Gastrocnemius medialis (tissue), 4 donors: ENCODE data around the gene PLPPR1.

Experiments
- POLR2A ChIP-seq, 2 donors: fragments of 450-650 bp; IDR thresholded peaks; one replicate each; pipeline ENCODE4 v1.6.1; 2017; ENCODE audit warnings: antibody characterized with exemption in 2 of 2, mild to moderate bottlenecking in 2 of 2, moderate library complexity in 2 of 2
- TF ChIP-seq, protein P1 (sequence below), 5 experiments: fragments of 450-650 bp in 3 of 5; fragments of 200-600 bp in 2 of 5; sonication (generic) in 2 of 5; IDR thresholded peaks in 4 of 5; conservative IDR thresholded peaks in 1 of 5; 1 replicate in 4 of 5; 2 replicates in 1 of 5; pipeline ENCODE4 v1.5.1; 2016 to 2019; ENCODE audit warnings: antibody characterized with exemption in 5 of 5, mild to moderate bottlenecking in 3 of 5, moderate library complexity in 3 of 5

DNA sequence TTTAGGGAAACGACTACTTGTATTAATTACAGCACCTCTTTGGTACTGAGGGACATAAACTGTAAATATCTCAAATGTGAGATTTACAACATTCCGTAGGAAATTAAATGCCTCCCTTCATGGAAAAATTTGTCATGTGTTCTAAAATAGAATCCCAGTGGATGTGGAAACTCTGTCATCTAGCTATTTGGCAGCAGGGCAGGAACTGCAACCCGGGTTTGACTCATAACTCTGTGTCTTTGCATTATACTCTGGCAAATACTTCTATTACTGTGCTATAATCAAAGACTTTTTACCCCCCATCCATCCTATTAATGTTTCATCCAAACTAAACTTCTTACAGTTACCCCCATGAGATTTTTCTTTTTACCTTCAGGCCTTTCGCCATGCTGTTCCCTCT lies 6.6 kb downstream of the PLPPR1 start:
- TF ChIP-seq, protein P1, sequence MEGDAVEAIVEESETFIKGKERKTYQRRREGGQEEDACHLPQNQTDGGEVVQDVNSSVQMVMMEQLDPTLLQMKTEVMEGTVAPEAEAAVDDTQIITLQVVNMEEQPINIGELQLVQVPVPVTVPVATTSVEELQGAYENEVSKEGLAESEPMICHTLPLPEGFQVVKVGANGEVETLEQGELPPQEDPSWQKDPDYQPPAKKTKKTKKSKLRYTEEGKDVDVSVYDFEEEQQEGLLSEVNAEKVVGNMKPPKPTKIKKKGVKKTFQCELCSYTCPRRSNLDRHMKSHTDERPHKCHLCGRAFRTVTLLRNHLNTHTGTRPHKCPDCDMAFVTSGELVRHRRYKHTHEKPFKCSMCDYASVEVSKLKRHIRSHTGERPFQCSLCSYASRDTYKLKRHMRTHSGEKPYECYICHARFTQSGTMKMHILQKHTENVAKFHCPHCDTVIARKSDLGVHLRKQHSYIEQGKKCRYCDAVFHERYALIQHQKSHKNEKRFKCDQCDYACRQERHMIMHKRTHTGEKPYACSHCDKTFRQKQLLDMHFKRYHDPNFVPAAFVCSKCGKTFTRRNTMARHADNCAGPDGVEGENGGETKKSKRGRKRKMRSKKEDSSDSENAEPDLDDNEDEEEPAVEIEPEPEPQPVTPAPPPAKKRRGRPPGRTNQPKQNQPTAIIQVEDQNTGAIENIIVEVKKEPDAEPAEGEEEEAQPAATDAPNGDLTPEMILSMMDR (IDR thresholded peaks at IDR 0.05 in 4 of 5, conservative IDR thresholded peaks at IDR 0.05 in 1 of 5), result no peak
- no peak for TF ChIP-seq POLR2A (IDR thresholded peaks at IDR 0.05)
